HG02973 (cell line): ENCODE measurements around the gene FBXO10.
"Not testable (repeated sequence)": the region's sequence is repeated elsewhere in the genome, so short reads cannot be mapped to it uniquely, and the experiment has no call there.

Experiments used
- ATAC-seq: cut with Tn5 transposase; IDR thresholded peaks from one replicate; pipeline ENCODE4 v1.9.1; 2021; ENCODE audit warnings: moderate library complexity; ENCODE audit not compliant: unreplicated experiment

FBXO10 gene

GRCh38 chr9:37486256-37486615 lies 89.9 kb downstream of the FBXO10 start:
- ATAC-seq, result no peak

- peak; percentile 92 for ATAC-seq
Observed at GRCh38 chr9:37485389-37486255, 90.6 kb downstream of the FBXO10 start, which contains the start of gene POLR1E. Gene POLR1E (plus strand): TSS chr9:37485948. CDS start chr9:37486048, 100 bp downstream.

- no peak for ATAC-seq
Observed at GRCh38 chr9:37480759-37481158, 95.4 kb downstream of the FBXO10 start.

GRCh38 chr9:37477987-37478619 lies 98.1 kb downstream of the FBXO10 start:
- ATAC-seq, result not testable (repeated sequence)

GRCh38 chr9:37477443-37477842 lies 98.7 kb downstream of the FBXO10 start:
- ATAC-seq, result not testable (repeated sequence)

- no peak for ATAC-seq
Observed at GRCh38 chr9:37476930-37477329, 99.2 kb downstream of the FBXO10 start.

GRCh38 chr9:37474438-37474837 lies 101.7 kb downstream of the FBXO10 start:
- no peak for ATAC-seq

GRCh38 chr9:37473982-37474381 lies 102.2 kb downstream of the FBXO10 start:
- ATAC-seq, result not testable (repeated sequence)

GRCh38 chr9:37471942-37472684 lies 104.1 kb downstream of the FBXO10 start:
- ATAC-seq, result no peak

GRCh38 chr9:37468620-37469019 lies 107.6 kb downstream of the FBXO10 start:
- ATAC-seq, result no peak

- ATAC-seq, result not testable (repeated sequence)
Observed at GRCh38 chr9:37467530-37467929, 108.7 kb downstream of the FBXO10 start.

GRCh38 chr9:37466037-37466709 lies 110.0 kb downstream of the FBXO10 start:
- ATAC-seq, result peak; percentile 9

- peak; percentile 77 for ATAC-seq
Observed at GRCh38 chr9:37465249-37466036, 110.7 kb downstream of the FBXO10 start, which contains the start of gene ZBTB5. Gene ZBTB5 (minus strand): TSS chr9:37465450. CDS start chr9:37442551, 22,899 bp downstream.

GRCh38 chr9:37464426-37465248 lies 111.5 kb downstream of the FBXO10 start:
- ATAC-seq, result peak; percentile 39

GRCh38 chr9:37464006-37464405 lies 112.2 kb downstream of the FBXO10 start:
- no peak for ATAC-seq
